Measurements from ENCODE around the gene RIPK3. TPM values are rescaled to one million over a fixed set of nuclear protein-coding genes. Genes with fewer than 3 reads are reported as not detected.
"Not testable (repeated sequence)": the region's sequence is repeated elsewhere in the genome, so short reads cannot be mapped to it uniquely, and the experiment has no call there.

Gene RIPK3
- total RNA-seq, 1 donor from 2014 or later, result 0.95 TPM

GRCh38 chr14:24377126-24377525, 37.3 kb upstream of the RIPK3 start:
- DNase-seq (ENCODE audit: low read depth) (no peak), FAIRE-seq (no peak)
- no peak overlapping the region for H3K4me3 Mint-ChIP-seq (ENCODE audit: unreplicated experiment)
- peaks cover 2% of the 10 kb centered on the region for H3K9me3 Mint-ChIP-seq (ENCODE audit: unreplicated experiment)
- H3K4me1 Mint-ChIP-seq (ENCODE audit: low read depth, unreplicated experiment), result peaks cover 5% of the 10 kb centered on the region
- Histone ChIP-seq H3K36me3 (ENCODE audit: insufficient read depth, low read length) (peaks cover 12% of the 10 kb centered on the region), H3K79me2 (ENCODE audit: insufficient read depth, low read length) (no peaks in the 10 kb centered on the region), H3K9ac (ENCODE audit: low read length) (no peak overlapping the region), H2AFZ (ENCODE audit: low read depth, low read length) (no peak overlapping the region), H3K9me3 (ENCODE audit: insufficient read depth, low read depth, low read length) (no peaks in the 10 kb centered on the region), H3K4me1 (ENCODE audit: insufficient read depth, low read length) (no peaks in the 10 kb centered on the region), H3K27ac (ENCODE audit: low read depth, low read length) (no peak overlapping the region), H3K4me3 (ENCODE audit: insufficient read depth, low read depth, low read length) (no peak overlapping the region), H3K4me2 (ENCODE audit: low read length) (no peak overlapping the region), H4K20me1 (ENCODE audit: insufficient read depth, low read length) (peaks cover 22% of the 10 kb centered on the region), H3K27me3 (ENCODE audit: insufficient read depth, low read length) (no peaks in the 10 kb centered on the region)
- H3K27ac Mint-ChIP-seq (ENCODE audit: unreplicated experiment), result no peak overlapping the region
- TF ChIP-seq CTCF (IDR thresholded peaks at IDR 0.05; ENCODE audit: insufficient read depth, low read depth, low read length) (no peak), EZH2 (IDR thresholded peaks at IDR 0.05; ENCODE audit: insufficient read depth, low read length) (no peak)
- no peaks in the 10 kb centered on the region for H3K27me3 Mint-ChIP-seq (ENCODE audit: low read depth, unreplicated experiment)
- peaks cover 28% of the 10 kb centered on the region for H3K36me3 Mint-ChIP-seq (ENCODE audit: low read depth, unreplicated experiment)

DNA sequence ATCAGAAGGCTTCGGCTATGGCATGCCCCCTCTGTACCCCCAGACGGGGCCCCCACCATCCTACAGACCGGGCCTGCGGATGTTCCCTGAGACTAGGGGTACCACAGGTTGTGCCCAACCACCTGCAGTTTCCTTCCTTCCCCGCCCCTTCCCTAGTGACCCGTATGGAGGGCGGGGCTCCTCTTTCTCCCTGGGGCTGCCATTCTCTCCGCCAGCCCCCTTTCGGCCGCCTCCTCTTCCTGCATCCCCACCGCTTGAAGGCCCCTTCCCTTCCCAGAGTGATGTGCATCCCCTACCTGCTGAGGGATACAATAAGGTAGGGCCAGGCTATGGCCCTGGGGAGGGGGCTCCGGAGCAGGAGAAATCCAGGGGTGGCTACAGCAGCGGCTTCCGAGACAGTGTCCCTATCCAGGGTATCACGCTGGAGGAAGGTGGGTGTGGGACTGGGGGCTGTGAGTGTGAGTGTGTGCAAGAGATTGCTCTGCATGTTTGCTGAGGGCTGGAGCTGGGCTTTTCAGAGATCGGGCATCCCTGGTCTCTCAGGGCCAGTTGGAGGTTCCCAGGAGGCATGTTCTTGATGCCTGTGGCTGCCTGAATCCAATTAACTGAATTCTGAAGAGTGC, 36.8 kb upstream of the RIPK3 start:
- TF ChIP-seq EZH2 (IDR thresholded peaks at IDR 0.05; ENCODE audit: insufficient read depth, low read length) (no peak), CTCF (IDR thresholded peaks at IDR 0.05; ENCODE audit: insufficient read depth, low read depth, low read length) (no peak)
- no peaks in the 10 kb centered on the region for H3K9me3 ChIP-seq (ENCODE audit: insufficient read depth, low read depth, low read length)
- no peak for DNase-seq (ENCODE audit: low read depth)
- H3K79me2 ChIP-seq (ENCODE audit: insufficient read depth, low read length), result no peaks in the 10 kb centered on the region
- no peak overlapping the region for H3K9ac ChIP-seq (ENCODE audit: low read length)
- H3K4me2 ChIP-seq (ENCODE audit: low read length), result no peak overlapping the region
- Mint-ChIP-seq H3K4me3 (ENCODE audit: unreplicated experiment) (no peak overlapping the region), H3K9me3 (ENCODE audit: unreplicated experiment) (peaks cover 2% of the 10 kb centered on the region), H3K27ac (ENCODE audit: unreplicated experiment) (no peak overlapping the region), H3K27me3 (ENCODE audit: low read depth, unreplicated experiment) (no peaks in the 10 kb centered on the region), H3K4me1 (ENCODE audit: low read depth, unreplicated experiment) (peaks cover 5% of the 10 kb centered on the region), H3K36me3 (ENCODE audit: low read depth, unreplicated experiment) (peaks cover 32% of the 10 kb centered on the region)
- H3K27ac ChIP-seq (ENCODE audit: low read depth, low read length), result no peak overlapping the region
- no peaks in the 10 kb centered on the region for H3K27me3 ChIP-seq (ENCODE audit: insufficient read depth, low read length)
- no peaks in the 10 kb centered on the region for H3K4me1 ChIP-seq (ENCODE audit: insufficient read depth, low read length)
- no peak overlapping the region for H3K4me3 ChIP-seq (ENCODE audit: insufficient read depth, low read depth, low read length)
- peaks cover 23% of the 10 kb centered on the region for H4K20me1 ChIP-seq (ENCODE audit: insufficient read depth, low read length)
- FAIRE-seq, result no peak
- peaks cover 12% of the 10 kb centered on the region for H3K36me3 ChIP-seq (ENCODE audit: insufficient read depth, low read length)
- H2AFZ ChIP-seq (ENCODE audit: low read depth, low read length), result no peak overlapping the region

- Histone ChIP-seq H2AFZ (ENCODE audit: low read depth, low read length) (no peak overlapping the region), H3K4me2 (ENCODE audit: low read length) (no peak overlapping the region), H4K20me1 (ENCODE audit: insufficient read depth, low read length) (peaks cover 29% of the 10 kb centered on the region), H3K9me3 (ENCODE audit: insufficient read depth, low read depth, low read length) (no peaks in the 10 kb centered on the region), H3K4me3 (ENCODE audit: insufficient read depth, low read depth, low read length) (no peak overlapping the region), H3K27ac (ENCODE audit: low read depth, low read length) (no peak overlapping the region), H3K36me3 (ENCODE audit: insufficient read depth, low read length) (peaks cover 12% of the 10 kb centered on the region), H3K79me2 (ENCODE audit: insufficient read depth, low read length) (no peaks in the 10 kb centered on the region), H3K9ac (ENCODE audit: low read length) (no peak overlapping the region), H3K4me1 (ENCODE audit: insufficient read depth, low read length) (peaks cover 6% of the 10 kb centered on the region), H3K27me3 (ENCODE audit: insufficient read depth, low read length) (no peaks in the 10 kb centered on the region)
- no peaks in the 10 kb centered on the region for H3K9me3 Mint-ChIP-seq (ENCODE audit: unreplicated experiment)
- DNase-seq (ENCODE audit: low read depth) (no peak), FAIRE-seq (no peak)
- H3K4me1 Mint-ChIP-seq (ENCODE audit: low read depth, unreplicated experiment), result peaks cover 8% of the 10 kb centered on the region
- H3K4me3 Mint-ChIP-seq (ENCODE audit: unreplicated experiment), result no peak overlapping the region
- no peaks in the 10 kb centered on the region for H3K27me3 Mint-ChIP-seq (ENCODE audit: low read depth, unreplicated experiment)
- no peak overlapping the region for H3K27ac Mint-ChIP-seq (ENCODE audit: unreplicated experiment)
- TF ChIP-seq EZH2 (IDR thresholded peaks at IDR 0.05; ENCODE audit: insufficient read depth, low read length), result no peak
- TF ChIP-seq CTCF (IDR thresholded peaks at IDR 0.05; ENCODE audit: insufficient read depth, low read depth, low read length), result no peak
- H3K36me3 Mint-ChIP-seq (ENCODE audit: low read depth, unreplicated experiment), result peaks cover 25% of the 10 kb centered on the region
Observed at GRCh38 chr14:24372701-24373416, 33.1 kb upstream of the RIPK3 start.

- Mint-ChIP-seq H3K36me3 (ENCODE audit: low read depth, unreplicated experiment) (peaks cover 23% of the 10 kb centered on the region), H3K4me3 (ENCODE audit: unreplicated experiment) (peak overlapping the region; percentile 50)
- H3K9me3 ChIP-seq (ENCODE audit: insufficient read depth, low read depth, low read length); H2AFZ ChIP-seq (ENCODE audit: low read depth, low read length); H3K27me3 ChIP-seq (ENCODE audit: insufficient read depth, low read length); H3K79me2 ChIP-seq (ENCODE audit: insufficient read depth, low read length); DNase-seq (ENCODE audit: low read depth); H3K27ac ChIP-seq (ENCODE audit: low read depth, low read length); FAIRE-seq; H3K9me3 Mint-ChIP-seq (ENCODE audit: unreplicated experiment); H3K4me2 ChIP-seq (ENCODE audit: low read length); H3K27ac Mint-ChIP-seq (ENCODE audit: unreplicated experiment); H3K27me3 Mint-ChIP-seq (ENCODE audit: low read depth, unreplicated experiment); H3K4me1 Mint-ChIP-seq (ENCODE audit: low read depth, unreplicated experiment); H3K9ac ChIP-seq (ENCODE audit: low read length); H3K4me3 ChIP-seq (ENCODE audit: insufficient read depth, low read depth, low read length): not testable (repeated sequence)
- H4K20me1 ChIP-seq (ENCODE audit: insufficient read depth, low read length), result peaks cover 27% of the 10 kb centered on the region
- peaks cover 16% of the 10 kb centered on the region for H3K4me1 ChIP-seq (ENCODE audit: insufficient read depth, low read length)
- peaks cover 12% of the 10 kb centered on the region for H3K36me3 ChIP-seq (ENCODE audit: insufficient read depth, low read length)
Observed at GRCh38 chr14:24371605-24372004, 31.8 kb upstream of the RIPK3 start.

Data from astrocyte (in vitro differentiated cells and primary cell).